NCI-H146 (cell line): ENCODE measurements around the gene ZNF396.

ENCODE experiments used
- DNase-seq: peaks from one replicate; lab custom pipeline; 2025; lab: John Stamatoyannopoulos, UW

The ZNF396 gene

DNA sequence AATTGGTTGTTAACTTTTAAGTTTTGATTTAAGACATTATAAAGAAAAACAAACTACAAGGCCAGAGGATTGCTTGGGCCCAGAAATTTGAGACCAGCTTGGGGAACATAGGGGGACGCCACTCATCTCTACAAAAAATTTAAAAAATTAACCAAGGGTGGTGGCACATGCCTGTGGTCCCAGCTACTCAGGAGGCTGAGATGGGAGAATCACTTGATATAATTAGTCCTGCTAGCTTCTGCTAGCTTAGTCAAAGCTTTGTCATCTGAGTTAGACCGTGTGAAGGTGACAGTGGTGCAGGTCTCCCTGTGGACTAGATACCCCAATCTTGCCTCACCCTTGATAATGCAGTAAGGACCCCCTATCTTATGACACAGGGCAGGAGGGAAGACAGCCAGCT lies 6.0 kb upstream of the ZNF396 start:
- DNase-seq: no peak

DNA sequence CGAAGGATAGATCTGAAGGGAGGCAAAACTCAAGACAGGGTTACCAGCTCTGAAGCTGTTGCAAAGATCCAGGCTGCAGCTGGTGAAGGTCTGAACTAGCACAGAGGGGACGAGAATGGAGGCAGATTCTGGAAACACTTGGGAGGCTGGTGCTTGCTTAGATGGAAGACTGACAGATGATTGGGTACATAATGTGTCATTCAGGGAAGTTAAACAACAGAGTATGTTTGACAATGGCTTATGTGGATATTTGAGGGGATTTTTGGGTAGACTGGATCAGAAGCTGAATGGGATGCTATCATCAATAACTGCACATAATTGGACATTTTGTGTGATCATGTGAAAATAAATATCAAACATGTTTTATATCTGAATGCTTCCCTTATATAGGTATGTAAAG lies 2.3 kb upstream of the ZNF396 start:
- no peak for DNase-seq

DNA sequence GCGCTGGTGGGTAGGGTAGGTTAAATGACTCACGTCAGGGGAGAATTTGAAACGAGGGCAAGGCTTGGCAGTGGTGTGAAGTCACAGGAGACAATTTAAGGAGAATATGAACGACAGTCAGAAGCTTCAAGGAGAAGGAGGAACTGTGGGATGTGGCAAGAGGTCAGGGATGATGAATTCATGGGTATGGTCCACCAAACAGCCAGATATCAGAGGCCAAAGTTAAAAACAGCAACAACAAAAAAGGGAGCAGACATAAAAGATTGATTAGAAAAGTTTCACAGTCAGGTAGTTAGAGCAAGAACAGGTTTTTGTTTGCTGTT lies 1.4 kb upstream of the ZNF396 start:
- no peak for DNase-seq

DNA sequence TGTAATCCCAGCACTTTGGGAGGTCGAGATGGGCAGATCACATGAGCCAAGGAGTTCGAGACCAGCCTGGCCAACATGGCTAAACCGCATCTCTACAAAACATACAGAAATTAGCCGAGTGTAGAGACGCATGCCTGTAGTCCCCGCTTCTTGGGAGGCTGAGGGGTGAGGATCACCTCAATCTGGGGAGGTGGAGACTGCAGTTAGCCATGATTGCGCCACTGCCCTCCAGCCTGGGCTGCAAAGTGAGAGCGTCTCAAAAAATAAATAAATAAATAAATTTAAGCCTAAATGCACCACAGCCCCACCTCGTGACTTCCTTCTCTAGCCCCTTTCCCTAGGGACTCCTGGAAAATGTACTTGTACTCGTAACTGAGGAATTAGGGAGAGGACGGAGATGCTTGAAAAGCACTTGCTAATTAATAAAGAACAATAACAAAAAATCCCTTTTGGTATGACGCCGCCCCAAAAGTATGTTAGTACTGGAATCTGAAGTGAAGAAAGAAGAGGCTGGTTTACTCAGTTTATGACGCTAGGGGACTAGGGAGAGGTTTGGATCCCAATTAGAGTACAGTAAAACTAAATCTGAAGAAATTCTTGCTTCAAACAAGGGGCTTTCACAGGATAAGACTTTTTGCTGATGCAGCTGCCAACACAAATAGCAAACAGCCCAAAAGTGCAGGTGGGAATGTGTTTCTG lies 887 bp upstream of the ZNF396 start:
- no peak for DNase-seq

DNA sequence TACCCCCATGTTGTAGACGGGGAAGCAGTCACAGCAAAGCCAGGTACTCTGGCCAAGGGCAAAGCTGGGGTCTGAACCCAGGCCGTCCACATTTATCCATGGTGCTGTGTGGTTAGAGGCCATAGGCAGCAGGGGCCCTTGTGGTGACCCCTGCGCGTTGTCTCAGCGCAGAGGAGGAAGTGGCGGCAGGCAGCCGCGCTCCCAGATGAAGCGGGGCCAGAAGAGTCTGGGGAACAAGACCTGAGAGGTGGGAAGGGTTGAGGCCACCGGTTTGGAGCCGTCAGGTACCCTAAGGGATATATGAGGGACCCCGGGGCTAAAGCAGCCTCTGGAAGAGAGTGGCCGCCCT lies 770 bp downstream of the ZNF396 start:
- peak; percentile 61 for DNase-seq

DNA sequence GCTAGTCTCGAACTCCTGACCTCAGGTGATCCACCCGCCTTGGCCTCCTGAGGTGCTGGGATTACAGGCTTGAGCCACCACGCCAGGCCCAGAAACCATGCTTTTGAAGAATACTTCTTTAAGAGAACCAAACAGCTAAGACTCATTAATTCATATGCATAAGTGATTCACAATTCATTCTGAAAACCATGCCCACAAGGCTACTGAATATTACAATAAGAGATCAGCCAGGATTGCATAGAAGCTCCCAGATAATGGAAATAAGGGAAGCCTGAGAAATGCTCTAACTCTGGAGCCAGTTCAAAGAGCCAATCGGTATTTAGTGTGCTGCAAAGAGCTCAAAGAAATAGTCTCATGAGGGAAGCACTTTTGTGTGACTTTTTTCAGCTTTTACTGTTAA lies 2.4 kb downstream of the ZNF396 start:
- DNase-seq: no peak

DNA sequence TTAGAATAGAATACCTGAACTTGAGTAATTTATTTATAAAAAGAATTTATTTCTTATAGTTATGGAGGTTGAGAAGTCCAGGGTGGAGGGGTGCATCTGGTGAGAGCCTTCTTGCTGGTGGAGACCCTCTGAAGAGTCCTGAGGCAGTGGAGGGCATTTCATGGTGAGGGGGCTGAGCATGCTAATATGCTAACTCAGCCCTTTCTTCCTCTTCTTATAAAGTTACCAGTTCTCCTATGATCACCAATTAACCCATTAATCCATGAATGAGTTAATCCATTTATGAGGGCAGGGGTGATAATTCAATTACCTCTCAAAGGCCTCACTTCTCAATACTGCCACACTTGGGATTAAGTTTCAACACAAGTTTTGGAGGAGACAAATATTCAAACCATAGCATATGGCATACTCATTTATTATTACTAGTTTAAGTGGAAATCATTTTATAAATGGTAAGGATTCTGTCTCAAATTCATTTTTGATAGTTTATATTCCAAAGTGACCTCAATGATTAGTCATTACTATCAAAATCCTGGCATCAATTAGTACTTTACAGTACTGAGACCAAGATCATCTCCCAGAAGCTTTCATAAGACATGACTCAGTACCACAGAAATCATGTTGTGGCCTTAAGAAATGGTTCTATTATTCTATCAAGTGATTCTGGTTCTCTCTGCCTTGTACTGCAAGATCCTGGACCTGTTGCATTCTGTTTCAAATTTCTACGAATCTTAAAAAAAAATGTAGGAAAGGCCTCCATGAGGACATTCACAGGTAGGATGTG lies 5.5 kb downstream of the ZNF396 start:
- DNase-seq: no peak

DNA sequence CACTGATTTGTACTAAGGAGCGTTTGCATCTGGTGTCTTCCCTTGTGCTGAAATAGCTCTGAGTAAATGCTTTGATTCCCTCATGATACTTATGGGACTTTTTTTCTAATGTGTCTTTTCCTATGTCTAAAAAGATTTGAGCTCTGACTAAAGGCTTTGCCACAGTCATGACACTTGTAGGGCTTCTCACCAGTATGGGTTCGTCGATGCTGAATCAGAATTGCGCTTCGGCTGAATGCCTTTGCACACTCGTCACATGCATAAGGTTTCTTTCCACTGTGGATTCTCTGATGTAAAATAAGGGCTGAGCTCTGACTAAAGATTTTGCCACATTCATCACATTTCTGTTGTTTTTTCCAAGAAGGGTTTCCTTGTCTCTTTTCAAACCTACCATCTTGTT lies 8.0 kb downstream of the ZNF396 start:
- no peak for DNase-seq

DNA sequence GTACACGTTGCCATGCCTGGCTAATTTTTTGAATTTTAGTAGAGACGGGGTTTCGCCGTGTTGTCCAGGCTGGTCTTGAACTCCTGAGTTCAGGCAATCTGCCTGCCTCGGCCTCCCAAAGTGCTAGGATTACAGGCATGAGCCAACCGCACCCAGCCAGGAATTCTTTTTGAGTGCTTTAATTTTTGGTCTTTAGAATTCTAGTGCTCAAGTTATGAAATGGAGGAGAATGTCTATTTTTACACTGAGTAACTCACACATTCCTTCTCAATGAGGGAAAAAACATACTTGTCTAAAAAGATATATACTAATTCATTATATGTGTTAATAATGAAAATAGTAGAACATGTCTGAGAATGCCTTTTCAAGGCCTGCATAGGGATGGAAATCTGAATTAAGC lies 8.5 kb downstream of the ZNF396 start:
- DNase-seq: no peak

DNA sequence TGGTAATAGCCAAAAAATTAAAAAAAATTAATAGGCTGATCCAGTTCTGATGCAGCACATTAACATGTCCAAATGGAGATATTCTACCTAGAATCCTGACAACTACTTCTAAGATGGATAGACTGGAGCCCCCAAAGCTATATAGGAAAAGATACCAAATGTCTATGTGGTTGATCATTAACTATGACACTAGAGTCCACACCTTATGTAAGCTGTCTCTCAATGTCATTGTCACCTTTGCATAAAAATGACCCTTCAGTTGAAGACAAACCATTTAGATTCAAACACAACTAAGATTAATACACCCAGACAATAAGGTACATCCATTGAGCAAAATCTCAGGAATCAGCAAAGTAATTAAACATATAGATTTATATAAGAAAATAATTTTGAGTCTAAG lies 14.6 kb downstream of the ZNF396 start:
- no peak for DNase-seq

DNA sequence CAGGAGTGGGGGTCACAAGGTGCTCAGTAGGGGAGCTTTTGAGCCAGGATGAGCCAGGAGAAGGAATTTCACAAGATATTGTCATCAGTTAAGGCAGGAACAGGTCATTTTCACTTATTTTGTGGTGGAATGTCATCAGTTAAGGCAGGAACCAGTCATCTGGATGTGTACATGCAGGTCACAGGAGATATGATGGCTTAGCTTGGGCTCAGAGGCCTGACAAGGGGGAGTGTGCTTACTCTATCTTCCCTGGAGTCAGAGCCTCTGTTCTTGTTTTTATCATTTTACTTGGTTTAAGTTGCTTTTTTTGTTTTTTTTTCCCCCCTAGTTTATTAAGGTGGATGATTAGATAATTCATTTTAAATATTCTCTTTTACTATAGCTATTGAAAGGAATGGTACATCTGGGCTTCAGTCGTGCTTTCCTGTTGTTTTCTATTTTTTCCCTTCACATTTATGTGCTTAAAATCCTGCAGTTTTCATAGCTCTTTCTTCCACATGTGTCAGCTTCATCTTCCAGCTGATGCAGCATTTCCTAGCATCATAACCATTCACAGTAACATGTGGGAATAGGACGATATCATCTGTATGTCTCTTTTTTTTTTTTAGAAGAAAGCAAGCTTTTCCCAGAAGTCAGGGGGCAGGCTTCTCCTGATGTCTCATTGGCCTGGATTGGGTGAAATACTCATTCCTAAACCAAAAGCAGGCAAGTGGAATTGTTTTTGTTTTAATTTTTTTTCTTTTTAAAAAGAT lies 15.4 kb downstream of the ZNF396 start:
- DNase-seq: no peak

DNA sequence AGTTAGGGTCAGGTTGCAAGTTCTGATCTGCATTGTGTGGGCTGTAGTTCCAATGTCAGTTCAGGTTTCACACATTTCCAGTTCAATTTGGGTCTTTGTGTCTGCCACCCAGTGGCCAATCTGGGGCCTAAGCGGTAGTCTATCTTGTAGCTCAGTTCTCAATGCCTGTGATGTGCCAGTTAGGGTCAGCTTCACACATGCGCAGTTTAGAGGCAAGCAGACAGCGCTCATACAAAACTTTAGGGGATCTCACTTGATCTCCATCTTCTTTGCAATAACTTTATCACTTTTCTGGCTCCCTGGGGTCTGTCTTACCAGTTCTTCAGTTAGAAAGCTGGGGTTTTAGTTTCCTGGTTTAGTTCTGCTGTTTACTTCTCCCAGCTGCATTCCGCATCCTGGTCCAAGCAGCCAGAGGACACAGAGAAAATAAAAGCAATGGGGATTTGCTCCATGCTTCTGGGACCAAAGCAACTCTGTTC lies 22.0 kb downstream of the ZNF396 start:
- DNase-seq: peak; percentile 89

DNA sequence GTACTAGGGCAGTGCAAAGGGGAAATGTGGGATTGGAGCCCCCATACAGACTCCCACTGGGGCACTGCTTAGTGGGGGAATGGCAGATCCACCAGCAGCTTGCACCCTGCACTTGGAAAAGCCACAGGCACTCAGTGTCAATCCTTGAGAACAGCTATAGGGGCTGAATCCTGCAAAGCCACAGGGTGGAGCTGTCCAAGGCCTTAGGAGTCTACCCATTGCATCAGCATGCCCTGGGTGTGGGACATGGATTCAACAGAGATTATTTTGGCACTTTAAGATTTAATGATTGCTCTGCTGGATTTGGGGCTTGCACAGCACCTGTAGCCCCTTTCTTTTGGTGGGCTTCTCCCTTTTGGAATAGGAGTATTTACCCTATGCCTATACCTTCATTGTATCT lies 24.4 kb downstream of the ZNF396 start:
- no peak for DNase-seq

DNA sequence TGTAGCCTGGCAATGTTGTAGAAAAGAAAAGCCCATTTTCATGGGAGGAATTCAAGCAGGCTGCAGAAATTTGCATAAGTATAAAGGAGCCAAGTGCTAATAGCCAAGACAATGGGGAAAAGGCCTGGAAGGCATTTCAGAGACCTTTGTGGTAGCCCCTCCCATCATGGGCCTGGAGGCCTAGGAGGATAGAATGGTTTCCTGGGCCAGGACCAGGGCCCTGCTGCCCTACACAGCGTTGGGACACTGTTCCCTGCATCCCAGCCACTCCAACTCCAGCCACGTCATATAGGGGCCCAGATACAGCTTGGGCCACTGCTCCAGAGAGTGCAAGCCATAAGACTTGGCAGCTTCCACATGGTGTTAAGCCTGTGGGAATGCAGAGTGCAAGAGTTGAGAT lies 24.9 kb downstream of the ZNF396 start:
- DNase-seq: no peak

DNA sequence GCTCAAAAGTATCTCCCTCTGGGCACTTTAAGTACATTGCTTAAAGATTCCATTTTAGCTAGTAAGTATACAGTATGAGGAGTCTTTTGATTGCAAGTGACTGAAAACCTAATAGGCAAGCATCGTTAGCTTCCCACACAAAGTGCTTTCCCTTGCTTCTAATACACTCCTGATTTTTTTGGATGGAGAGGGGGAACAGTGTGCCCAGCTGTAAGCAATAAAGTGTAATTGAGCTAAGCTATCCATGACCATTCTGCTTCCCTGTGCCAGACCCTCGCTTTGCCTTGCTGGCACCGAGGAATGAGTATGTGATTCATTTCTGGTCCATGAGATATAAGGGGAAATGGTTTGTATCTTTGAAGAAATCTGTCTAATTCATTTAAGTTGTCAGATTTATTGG lies 29.1 kb downstream of the ZNF396 start:
- no peak for DNase-seq

DNA sequence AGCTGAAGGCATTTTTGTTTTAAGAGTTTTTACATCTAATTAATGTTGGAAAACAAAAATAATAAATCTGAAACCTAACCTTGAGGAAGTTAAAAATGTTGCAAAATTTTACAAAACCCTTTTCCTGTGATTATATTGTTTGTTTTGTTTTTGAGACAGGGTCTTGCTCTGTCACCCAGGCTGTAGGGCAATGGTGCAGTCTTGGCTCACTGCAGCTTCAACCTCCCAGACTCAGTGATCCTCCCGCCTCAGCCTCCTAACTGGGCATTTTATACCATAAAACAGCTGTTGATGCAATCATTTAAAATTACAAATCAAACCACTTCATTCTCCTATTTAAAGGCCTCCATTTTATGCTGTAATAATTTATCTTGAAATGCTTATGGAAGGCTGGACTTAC lies 31.2 kb downstream of the ZNF396 start:
- no peak for DNase-seq

DNA sequence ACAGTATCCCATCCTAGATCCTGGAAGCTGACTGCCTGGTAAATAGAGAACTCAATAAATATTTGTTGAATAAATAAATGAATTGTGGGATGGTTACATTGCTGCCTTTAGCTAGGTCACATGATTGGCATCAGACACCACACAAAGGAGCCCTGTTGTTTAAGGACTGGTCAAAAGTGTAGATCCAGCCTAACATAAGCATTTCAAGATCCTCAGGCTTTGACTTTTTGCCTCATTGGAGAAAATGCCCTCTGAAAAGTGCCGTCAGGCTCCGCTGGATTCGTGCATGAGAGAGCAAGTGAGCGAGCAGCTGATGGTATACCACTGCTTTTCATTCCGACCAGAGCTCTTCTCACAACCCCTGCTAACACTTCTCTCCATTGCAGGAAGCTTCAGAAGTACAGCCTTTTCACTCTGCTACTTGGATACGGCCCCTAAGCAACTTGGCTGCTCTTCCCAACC lies 31.6 kb downstream of the ZNF396 start:
- DNase-seq: peak; percentile 59

DNA sequence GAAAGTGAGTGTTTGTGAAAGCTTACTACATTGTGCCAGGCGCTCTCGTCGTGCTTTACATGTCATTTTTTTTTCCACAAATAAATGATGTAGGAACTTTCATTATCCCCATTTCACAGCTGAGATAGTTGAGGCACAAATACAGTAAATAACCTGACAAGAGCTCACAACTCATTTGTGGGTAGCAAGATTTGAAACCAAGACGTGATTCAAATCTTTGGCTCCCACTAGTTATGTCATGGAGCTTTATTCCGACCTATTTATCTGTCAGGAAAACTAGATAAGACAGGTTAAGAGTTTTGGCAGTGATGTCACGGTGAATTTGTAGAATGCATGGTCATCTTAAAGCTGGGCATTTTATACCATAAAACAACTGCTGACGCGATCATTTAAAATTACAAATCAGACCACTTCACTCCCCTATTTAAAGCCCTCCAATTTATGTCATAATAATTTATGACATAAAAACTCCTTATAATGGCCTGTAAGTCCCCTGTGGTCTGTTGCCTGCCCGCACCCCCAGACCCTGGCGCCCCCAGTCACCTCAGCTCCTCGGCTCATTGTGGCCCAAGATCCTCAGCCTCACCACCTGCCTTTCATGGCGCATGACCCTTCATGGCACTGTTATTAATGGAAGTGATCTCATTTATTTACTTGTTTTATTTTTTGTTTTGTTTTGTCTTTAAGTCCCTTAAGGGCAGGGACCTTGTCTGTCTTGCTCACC lies 32.2 kb downstream of the ZNF396 start:
- DNase-seq: peak; percentile 56

DNA sequence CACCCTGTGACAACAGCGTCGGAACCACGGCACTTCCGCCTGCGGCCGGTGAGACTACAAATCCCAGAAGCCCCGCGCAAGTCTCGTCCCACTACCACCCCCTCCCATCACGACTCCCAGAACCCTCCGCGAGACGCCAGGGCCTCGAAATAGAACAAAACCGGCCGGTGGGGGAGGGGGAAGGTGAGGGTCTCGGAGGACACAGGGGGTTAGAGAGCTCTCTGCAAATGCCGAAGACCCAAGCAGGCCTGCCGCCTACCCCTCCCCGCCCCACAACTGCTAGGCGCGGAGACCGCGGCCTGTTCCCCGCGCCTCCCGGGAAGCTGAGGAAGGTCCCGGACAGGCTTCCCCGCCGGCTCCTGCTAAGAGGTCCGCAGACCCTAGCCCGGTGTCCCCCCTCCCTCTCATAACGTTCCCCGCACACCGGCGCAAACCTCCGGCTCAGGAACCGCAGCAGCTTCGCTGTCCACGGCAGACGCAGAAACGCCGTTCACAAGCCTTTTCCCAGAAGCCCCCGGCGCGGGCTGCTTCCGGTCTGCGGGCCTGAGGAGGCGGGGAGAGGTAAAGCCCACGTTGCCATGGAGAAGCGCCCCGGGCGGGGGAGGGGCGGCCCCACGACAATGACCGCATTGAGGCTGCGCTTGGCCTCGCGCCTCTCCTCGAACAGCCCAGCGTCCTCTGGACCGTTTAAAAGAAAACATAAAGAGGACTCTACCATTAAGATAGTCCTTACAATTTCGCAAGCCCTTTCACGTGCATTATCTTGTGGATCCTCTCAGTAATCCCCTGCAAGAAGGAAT lies 33.0 kb downstream of the ZNF396 start, which contains the start of gene ZNF24:
TSS of gene ZNF24 (minus strand) at position 485 of the 800 bp plus-strand sequence. CDS start 3,770 bp downstream, outside the sequence.
- DNase-seq: peak; percentile 99

DNA sequence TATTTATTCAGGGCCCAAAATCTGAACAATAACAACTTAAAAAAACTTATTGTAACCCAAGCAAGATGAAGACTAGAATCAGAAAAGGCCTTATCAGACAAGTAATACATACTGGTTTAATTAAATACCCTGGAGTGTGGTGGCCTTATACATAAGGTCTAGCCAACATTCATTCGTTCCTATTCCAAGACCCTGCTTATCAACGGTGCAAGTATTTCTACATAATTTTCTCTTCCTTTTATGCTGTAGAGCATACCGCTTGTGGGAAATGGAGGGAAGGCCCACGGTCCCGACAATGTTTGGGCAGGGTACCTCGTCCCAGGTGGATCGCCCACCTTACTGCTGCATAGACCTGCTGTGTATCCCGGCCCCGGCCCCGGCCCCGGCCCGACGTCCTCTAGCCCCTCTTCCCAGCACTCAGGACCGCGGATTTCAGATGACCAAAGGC lies 33.6 kb downstream of the ZNF396 start:
- DNase-seq: no peak

DNA sequence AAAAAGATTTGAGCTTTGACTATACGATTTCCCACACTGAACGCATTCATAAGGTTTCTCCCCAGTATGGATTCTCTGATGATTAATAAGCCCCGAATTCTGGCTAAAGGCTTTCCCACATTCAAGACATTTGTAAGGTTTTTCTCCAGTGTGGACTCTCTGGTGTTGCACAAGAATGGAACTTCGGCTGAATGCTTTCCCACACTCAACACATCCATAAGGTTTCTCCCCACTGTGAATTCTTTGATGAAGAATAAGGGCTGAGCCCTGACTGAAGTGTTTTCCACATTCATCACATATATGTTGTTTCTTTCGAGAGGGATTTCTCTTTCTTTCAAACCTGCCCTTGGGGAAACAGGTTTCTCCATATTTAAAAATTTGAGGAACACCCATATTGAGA lies 39.9 kb downstream of the ZNF396 start:
- no peak for DNase-seq
